MM.1S (cell line): Measurements from ENCODE around the gene TXNDC11.

Experiments used
- DNase-seq: peaks from one replicate; pipeline ENCODE4 v3.0.0-alpha.2; 2015
- H2AFZ ChIP-seq: fragments of 300-600 bp; sonication (generic); 2 replicates; pipeline ENCODE4 v1.6.0; 2016; ENCODE audit warnings: antibody characterized with exemption, low read length
- H3F3A ChIP-seq: fragments of 300-600 bp; sonication (generic); 2 replicates; pipeline ENCODE4 v1.6.1; 2016; ENCODE audit warnings: mild to moderate bottlenecking, antibody characterized with exemption, low read length, moderate library complexity, mixed read lengths; ENCODE audit not compliant: insufficient read depth
- H3K27ac ChIP-seq: fragments of 300-600 bp; sonication (generic); 2 replicates; pipeline ENCODE4 v1.5.1; 2016; ENCODE audit warnings: mild to moderate bottlenecking, low read length
- H3K27me3 ChIP-seq: fragments of 300-600 bp; sonication (generic); replicated peaks from 2 replicates; pipeline ENCODE4 v1.6.0; 2016; ENCODE audit warnings: low read length; ENCODE audit not compliant: insufficient read depth
- H3K36me3 ChIP-seq: fragments of 300-600 bp; sonication (generic); replicated peaks from 2 replicates; pipeline ENCODE4 v1.6.1; 2016; ENCODE audit warnings: mild to moderate bottlenecking, low read length, mixed read lengths; ENCODE audit not compliant: insufficient read depth
- H3K4me1 ChIP-seq: fragments of 300-600 bp; sonication (generic); 2 replicates; pipeline ENCODE4 v1.6.1; 2016; ENCODE audit warnings: low read length, mixed read lengths
- H3K4me2 ChIP-seq: fragments of 300-600 bp; sonication (generic); 2 replicates; pipeline ENCODE4 v1.6.0; 2016; ENCODE audit warnings: low read depth, low read length
- H3K4me3 ChIP-seq: fragments of 300-600 bp; sonication (generic); 2 replicates; pipeline ENCODE4 v1.5.1; 2016; ENCODE audit warnings: low read length, mixed read lengths
- H3K79me2 ChIP-seq: fragments of 300-600 bp; sonication (generic); 2 replicates; pipeline ENCODE4 v1.6.1; 2016; ENCODE audit warnings: mixed run types, low read length, mixed read lengths
- H3K9ac ChIP-seq: fragments of 300-600 bp; sonication (generic); 2 replicates; pipeline ENCODE4 v1.6.1; 2016; ENCODE audit warnings: low read length, mixed read lengths
- H3K9me2 ChIP-seq: fragments of 300-600 bp; sonication (generic); replicated peaks from 2 replicates; pipeline ENCODE4 v1.6.1; 2016; ENCODE audit warnings: mild to moderate bottlenecking, low read length, mixed read lengths; ENCODE audit not compliant: insufficient read depth
- H3K9me3 ChIP-seq: fragments of 300-600 bp; sonication (generic); replicated peaks from 2 replicates; pipeline ENCODE4 v1.6.1; 2016; ENCODE audit warnings: mild to moderate bottlenecking, low read length, mixed read lengths; ENCODE audit not compliant: insufficient read depth
- H4K20me1 ChIP-seq: fragments of 300-600 bp; sonication (generic); 2 replicates; pipeline ENCODE4 v1.6.1; 2016; ENCODE audit warnings: mild to moderate bottlenecking, low read length, moderate library complexity, mixed read lengths; ENCODE audit not compliant: insufficient read depth
- CTCF ChIP-seq: fragments of 300-600 bp; sonication (generic); IDR thresholded peaks from 2 replicates; pipeline ENCODE4 v1.5.1; 2016; ENCODE audit warnings: antibody characterized with exemption, low read length, mixed read lengths
- EZH2 ChIP-seq: fragments of 300-600 bp; sonication (generic); optimal IDR thresholded peaks from 2 replicates; pipeline ENCODE3; 2017; ENCODE audit warnings: low read depth, mild to moderate bottlenecking, antibody characterized with exemption, low read length, mixed read lengths
- EZH2phosphoT487 ChIP-seq: fragments of 300-600 bp; sonication (generic); IDR thresholded peaks from 2 replicates; pipeline ENCODE4 v1.6.1; 2018; ENCODE audit warnings: antibody characterized with exemption, low read length

The TXNDC11 gene

DNA sequence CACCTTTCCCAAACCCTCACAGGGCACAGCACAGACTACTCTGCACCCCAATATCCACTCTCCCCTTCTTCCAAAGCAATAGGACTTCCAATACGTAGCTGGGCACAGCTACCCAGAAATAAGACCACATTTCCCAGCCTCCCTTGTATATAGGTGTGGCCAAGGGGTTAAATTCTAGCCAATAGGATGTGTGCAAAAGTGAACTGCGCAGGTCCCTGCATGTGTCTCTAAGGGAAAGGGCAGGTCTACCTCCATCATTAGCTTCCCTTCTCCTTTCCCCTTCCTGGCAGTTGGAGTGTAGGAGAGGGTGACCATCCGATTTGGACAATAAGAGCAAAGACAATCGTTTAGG lies 99.9 kb downstream of the TXNDC11 start:
- no peak overlapping the region for H2AFZ ChIP-seq
- H3K4me2 ChIP-seq: no peak overlapping the region
- no peak overlapping the region for H3K27ac ChIP-seq
- no peaks in the 10 kb centered on the region for H4K20me1 ChIP-seq
- H3K9me2 ChIP-seq: no peaks in the 10 kb centered on the region
- no peak for TF ChIP-seq EZH2phosphoT487
- no peak for TF ChIP-seq EZH2
- TF ChIP-seq CTCF: no peak
- DNase-seq: no peak
- no peak overlapping the region for H3K9ac ChIP-seq
- no peaks in the 10 kb centered on the region for H3K79me2 ChIP-seq
- no peaks in the 10 kb centered on the region for H3K27me3 ChIP-seq
- H3F3A ChIP-seq: no peaks in the 10 kb centered on the region
- peaks cover 4% of the 10 kb centered on the region for H3K4me1 ChIP-seq
- H3K36me3 ChIP-seq: no peaks in the 10 kb centered on the region
- H3K4me3 ChIP-seq: no peak overlapping the region
- H3K9me3 ChIP-seq: no peaks in the 10 kb centered on the region

DNA sequence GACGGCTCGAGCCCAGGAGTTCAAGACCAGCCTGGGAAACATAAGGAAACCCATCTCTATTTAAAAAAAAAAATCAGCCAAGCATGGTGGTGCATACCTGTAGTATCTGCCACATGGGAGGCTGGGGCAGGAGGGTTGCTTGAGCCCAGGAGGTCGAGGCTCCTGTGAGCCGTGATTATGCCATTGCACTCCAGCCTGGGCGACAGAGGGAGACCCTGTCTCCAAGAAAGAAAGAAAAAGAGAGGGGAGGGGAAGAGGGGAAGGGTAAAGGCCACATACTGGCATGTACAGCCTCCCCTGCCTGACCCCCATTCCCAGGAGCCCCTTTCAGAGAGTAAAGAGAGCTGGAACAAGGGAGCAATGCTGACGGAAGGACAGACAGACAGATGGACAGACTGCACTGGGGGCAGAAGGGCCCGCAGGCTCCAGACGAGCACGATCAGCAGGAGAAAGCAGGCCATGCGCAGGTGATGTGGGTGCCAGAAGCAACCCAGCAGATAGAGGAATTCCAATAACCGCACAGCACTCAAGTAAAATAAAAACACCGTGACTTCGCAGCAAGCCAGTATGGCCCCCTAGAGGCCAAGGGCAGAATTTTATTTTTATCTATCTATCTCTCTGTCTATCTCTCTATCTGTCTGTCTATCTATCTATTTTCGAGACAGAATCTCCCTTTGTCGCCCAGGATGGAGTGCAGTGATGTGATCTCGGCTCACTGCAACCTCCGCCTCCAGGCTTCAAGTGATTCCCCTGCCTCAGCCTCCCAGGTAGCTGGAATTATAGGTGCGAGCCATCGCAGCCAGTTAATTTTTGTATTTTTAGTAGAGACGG lies 101.5 kb downstream of the TXNDC11 start:
- peak; percentile 85 for DNase-seq
- Histone ChIP-seq H3K36me3 (no peaks in the 10 kb centered on the region), H3K4me3 (no peak overlapping the region), H3K27me3 (no peaks in the 10 kb centered on the region), H3F3A (no peaks in the 10 kb centered on the region), H3K79me2 (no peaks in the 10 kb centered on the region), H3K9ac (no peak overlapping the region), H3K27ac (no peak overlapping the region), H3K9me3 (no peaks in the 10 kb centered on the region), H2AFZ (no peak overlapping the region), H3K9me2 (no peaks in the 10 kb centered on the region), H3K4me2 (0 out of 2 replicates have a peak overlapping the region, but pooled peaks have one; percentile 14), H4K20me1 (no peaks in the 10 kb centered on the region), H3K4me1 (peaks cover 4% of the 10 kb centered on the region)
- TF ChIP-seq CTCF (peak; percentile 66), EZH2phosphoT487 (no peak)

DNA sequence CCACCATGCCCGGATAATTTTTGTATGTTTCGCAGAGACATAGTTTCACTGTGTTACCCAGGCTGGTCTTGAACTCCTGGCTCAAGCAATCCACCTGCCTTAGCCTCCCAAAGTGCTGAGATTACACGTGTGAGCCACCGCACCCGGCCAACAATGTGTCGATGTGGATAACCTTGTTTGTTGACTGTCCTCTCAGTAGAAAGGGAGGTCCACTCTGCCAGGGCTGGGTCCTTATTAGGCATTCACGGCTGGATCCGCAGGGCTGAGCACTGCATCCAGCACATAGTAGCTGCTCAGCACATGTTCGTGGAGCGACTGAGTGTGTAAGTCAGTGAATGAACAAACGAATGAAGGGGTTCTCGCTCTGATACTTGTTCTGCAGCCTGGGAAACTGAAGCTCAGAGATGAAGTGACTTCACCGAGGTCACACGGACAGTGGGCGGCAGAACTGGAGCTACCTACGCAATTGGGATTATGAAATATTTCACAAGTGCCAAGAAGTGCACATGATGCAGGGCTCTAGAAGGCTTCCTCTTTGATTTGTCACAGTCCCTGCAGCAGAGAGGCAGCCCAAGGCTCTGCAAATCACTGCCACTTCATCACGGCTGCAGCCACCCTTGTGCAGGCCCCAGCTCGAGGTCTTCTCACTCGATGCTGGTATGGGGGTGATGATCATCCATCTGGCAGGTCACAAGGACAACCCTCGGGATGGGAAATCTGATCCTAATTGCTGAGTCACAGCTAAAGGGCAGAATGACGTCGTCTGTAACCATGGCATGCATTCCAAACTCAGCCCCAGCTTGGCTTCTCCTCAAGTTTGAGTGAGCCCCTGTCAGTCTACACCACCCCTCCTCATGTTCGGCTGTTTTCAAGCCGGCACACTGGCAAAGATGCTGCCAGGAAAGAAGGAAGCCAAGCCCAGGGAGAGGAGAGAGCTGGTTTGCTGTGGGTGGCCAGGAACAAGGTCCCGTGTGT lies 102.4 kb downstream of the TXNDC11 start:
- H3K4me2 ChIP-seq: no peak overlapping the region
- no peak for DNase-seq
- H3K9me3 ChIP-seq: no peaks in the 10 kb centered on the region
- H4K20me1 ChIP-seq: no peaks in the 10 kb centered on the region
- H3K27me3 ChIP-seq: no peaks in the 10 kb centered on the region
- H3K9ac ChIP-seq: no peak overlapping the region
- H3K27ac ChIP-seq: no peak overlapping the region
- no peaks in the 10 kb centered on the region for H3K36me3 ChIP-seq
- H3K79me2 ChIP-seq: no peaks in the 10 kb centered on the region
- peaks cover 4% of the 10 kb centered on the region for H3K4me1 ChIP-seq
- H3K9me2 ChIP-seq: no peaks in the 10 kb centered on the region
- no peak for TF ChIP-seq CTCF
- TF ChIP-seq EZH2: no peak
- no peak for TF ChIP-seq EZH2phosphoT487
- H3F3A ChIP-seq: no peaks in the 10 kb centered on the region
- H3K4me3 ChIP-seq: no peak overlapping the region
- H2AFZ ChIP-seq: no peak overlapping the region
